ENCODE measurements around the gene DUSP3.

DUSP3 gene

DNA sequence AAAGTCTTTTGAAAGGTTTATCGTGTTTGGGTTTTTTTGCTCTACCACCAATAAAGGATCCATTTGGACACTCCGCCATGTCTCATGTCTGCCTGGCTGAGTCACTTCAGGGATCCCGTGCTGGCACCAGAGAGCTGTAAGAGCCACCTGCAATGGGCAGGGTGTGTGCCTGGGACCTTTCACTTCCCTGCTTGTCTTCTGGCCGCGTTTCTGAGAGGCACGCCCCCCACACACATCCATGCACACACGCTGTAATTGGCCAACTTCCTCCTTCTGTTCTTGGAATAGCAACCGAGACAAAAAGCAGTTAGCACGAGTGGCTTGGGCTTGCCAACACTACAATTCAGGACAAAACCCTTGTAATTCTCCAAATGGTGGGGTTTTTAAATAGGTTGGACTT lies 10.4 kb downstream of the DUSP3 start:
- DNase-seq, result no peak

DNA sequence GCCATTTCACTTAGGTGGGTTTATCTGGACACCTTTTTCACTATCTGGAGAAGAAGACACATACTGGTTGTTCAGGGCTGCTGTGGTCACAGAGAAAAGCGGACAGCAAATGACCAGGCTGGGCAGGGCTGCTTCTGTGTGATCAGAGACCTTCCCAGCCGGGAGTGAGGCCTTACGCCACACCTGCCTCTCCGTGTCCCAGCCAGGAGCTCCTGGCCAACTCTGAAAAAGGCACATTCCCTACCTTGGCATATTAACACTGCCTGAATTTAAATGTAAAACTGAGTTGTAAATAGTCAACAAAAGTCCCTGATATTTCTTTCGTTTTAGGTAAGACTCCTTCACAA lies 11.1 kb downstream of the DUSP3 start:
- no peak for DNase-seq

DNA sequence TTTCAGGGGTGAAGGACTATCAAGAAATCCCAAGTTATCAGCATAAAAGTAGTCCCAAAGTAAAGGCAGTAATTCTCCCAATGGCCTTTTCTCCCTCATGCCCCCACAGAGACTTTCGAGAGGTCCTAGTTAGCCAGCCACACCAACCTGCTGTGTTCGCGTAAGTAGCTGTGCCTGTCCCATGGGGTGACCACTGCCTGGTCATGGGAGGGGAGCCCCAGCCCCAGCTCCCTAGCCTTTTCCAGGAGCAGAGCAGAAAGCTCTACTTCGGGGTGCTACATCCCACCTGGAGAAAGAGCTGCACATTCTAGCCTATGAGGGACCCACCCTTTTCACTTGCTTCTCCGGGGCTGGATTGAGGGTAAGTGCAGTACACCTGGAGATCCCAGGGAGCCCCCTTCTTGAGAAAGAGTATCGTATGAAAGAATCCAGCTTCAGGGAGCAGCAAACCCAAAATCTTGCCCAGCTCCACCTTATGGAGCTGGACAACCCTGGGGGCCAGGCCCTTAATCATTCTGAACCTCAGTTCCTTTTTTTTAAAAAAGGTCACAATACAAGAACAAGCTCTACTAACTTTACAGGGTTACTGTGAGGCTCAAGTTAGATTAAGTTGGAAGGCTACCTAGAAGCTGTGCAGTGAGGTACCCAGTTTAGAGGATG lies 11.6 kb downstream of the DUSP3 start:
- DNase-seq, result no peak

DNA sequence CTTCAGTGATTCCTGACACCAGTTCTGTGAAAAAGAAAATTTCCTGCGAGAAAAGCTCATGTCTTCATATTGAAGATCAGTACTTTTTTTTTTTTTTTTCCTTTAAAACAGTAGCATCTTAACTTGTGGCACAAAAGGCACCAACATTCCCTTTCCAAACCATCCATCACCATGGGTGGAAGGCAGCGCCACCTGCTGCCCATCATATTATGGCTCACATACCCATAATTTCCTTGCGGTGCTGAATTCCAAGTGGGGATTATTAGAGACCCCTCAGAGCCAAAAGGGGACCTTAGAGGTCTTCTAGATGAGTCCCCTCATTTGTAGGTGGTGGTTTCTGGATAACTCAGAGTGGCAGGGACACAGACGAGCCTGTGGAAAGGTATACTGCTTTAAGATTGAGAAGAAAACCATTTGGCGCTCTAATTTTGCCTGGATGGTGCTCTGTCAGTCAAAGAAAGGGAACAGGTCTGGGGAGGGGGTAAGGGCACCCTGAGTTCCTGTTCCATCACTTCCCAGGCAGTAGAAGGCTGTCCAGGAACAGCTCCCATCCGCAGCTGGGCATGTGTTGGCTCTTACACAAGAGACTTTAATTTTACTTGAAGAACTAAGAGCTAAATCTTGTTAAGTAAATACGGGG lies 12.2 kb downstream of the DUSP3 start:
- DNase-seq, result peak in 1 of 2 experiments; percentile 38

DNA sequence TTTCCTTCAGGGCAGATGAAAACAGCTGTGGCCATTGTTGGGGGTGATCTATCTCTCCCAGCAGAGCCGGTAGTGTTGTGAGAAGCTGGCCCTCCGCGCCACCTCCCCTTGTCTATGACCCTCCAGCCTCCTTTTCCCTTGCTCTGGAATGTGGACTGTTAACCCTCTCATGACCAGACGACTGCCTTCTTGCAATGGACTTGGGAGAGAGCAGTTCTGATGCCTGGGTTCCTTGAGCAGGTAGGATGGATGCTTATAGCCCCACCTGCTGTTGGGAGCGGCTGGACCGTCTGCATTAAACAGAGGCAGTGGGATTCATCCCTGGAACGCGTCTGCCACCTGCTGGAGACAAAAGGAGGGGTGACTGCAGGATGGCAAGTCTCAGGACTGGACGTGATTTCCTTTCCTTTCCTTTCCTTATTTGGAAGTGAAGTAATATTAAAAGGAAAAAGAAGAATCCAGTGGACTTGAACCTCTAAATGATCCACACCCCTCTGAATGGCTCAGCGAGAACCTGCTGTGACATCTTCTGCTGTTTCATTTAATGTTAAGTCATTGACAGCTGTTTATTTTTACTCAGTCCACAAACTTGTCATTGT lies 18.4 kb downstream of the DUSP3 start:
- peak; percentile 66 to 86 for DNase-seq

DNA sequence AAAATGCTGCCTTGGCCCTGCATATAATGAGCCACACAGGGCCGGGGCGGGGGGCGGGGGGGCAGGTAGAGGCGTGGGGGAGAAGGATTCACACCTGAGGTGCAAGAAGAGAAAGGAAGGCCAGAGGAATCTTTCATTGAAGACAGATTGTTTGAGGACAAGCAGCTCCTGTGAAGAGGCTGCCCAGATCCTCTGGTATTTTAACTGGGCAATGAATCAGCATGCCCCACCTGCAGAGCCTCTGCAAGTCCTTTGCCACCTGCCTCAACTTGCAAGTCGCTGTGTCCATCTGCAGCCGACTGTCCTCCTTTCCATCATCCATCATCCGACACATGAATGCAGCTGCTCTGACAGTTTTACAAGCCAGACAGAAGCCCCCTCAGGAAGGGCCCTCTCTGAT lies 18.9 kb downstream of the DUSP3 start:
- DNase-seq, result no peak

DNA sequence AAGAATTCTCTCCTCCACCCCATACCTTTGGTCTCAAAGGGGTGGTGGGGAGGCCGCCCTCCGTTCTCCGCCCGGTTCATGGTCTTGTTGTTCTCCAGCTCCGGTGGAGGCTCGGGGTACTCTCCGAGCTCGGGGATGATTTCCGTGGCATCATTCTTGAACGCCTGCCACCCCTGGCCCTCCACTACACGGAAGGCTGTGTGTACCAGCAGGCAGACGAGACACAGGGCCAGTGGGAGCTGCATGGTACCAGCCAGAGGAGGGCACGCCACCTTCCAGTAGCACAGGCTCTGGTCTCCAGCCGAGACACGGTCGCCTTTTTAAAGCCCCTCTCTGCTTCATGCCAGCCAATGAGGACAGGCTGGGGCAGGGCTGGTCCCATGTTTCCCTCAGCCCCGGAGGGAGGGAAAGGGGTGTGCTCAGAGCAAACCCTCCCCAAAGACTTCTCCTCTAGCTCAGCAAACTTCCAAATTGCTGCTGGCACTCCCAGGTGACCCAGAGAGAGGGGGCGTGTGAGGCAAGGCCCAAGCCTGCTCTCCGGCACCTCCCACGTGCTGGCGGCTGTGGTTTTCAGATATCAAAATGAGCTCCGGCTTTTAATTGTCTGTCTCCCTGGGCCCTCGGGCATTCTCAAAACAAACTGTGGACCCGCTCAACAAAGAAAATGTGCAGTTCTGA lies 20.1 kb downstream of the DUSP3 start, which contains the start of gene SOST:
Gene SOST (minus strand): TSS at position 295 of the 678 bp plus-strand sequence. CDS start 50 bp downstream, at position 245.
- DNase-seq, result no peak

DNA sequence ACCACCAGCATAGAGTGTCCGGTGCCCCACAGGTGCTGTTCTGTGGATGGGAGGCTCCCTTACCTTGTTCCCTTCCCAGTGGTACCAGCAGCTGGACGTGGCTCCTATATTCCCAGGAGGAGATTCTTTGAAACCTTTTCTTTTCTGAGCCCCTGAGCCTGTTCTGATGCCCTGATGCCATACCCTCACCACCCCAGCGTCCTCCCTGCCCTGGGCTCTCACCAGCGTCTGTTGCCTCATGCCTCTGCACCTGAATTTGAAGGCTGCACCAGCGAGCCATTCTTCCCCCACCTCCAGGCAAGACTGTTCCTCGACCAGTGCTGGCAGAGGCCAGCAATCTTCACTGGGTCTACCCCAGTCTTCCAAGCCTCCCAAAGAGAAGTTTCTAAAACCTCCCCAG lies 20.7 kb downstream of the DUSP3 start:
- no peak for DNase-seq

DNA sequence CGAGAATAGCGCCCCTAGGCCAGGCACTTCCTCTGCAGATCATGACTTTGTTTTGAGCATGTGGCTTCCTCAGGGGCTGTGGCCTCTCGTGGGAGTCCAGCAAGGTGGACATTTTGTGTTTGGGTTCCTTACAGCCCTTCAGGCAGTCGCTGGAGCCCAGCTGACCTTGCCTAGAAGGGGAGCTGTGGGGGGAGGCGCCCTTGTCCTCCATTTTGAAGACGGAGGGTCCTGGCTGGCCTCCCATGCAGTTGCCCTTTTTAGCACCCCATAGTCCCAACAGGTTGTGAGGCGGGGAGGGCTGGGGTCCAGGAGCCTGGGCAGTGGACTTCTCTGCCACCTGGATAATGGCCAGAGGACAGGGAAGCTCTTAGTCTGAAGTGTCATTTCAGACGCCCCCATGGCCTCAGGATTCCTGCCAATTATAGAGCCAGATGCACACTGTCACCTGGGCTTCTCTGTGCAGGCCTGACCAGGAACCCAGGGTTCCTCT lies 21.6 kb downstream of the DUSP3 start:
- no peak for DNase-seq

DNA sequence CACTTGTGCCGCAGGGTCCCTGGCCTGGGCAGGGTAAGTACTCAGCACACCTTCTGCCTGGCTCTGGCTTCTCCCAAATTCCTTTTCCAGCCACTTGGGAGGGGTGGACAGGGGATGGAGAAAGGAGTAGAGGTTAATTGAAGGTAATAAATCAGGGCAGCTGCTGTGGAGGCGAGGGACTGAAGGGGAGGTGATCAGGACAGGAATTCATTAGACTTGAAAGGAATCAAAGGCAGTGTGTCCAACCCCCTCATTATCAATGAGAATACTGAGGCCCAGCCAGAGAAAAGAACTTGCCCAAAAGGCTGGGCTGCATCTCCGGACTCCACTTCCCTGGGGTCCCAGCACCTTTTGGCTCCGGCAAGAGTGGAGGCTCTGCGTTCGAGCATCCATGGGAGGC lies 22.6 kb downstream of the DUSP3 start:
- DNase-seq, result no peak

DNA sequence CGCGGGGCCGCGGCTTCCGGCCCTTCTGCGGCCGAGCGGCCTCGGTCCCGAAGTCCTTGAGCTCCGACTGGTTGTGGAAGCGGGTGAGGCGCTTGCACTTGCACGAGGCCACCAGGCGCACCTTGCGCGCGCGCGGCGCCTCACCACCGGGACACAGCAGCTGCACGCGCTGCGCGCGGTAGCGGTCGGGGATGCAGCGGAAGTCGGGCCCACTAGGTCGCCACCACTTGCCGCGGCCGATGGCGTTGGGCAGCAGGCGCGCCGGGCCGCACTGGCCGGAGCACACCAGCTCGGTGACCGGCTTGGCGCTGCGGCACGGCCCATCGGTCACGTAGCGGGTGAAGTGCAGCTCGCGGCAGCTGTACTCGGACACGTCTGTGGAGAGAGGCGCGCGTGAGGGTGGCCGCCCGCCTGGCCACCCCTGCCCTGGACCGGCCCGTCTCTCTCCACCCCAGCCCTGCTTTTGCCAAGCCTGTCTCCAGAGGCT lies 23.3 kb downstream of the DUSP3 start:
- DNase-seq, result no peak

DNA sequence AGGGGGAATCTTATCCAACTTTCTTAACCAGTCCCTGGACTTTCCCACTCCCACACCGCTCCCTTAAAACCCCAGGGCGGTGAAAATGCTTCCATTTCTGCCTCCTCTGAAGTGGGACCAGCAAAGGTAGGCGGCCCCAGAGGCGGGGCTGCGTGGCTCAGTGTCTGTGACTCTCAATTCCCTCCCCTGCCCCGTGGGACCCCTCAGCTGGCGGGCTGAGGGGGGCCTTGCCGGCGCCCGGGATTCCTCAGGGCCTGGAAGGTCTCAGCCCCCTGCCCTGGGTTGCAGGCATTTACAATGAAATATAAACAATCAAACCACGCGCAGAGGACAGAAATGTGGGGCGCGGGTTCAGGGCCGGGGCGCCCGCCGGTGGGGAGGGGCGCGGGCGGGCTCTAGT lies 23.8 kb downstream of the DUSP3 start:
- no peak for DNase-seq

DNA sequence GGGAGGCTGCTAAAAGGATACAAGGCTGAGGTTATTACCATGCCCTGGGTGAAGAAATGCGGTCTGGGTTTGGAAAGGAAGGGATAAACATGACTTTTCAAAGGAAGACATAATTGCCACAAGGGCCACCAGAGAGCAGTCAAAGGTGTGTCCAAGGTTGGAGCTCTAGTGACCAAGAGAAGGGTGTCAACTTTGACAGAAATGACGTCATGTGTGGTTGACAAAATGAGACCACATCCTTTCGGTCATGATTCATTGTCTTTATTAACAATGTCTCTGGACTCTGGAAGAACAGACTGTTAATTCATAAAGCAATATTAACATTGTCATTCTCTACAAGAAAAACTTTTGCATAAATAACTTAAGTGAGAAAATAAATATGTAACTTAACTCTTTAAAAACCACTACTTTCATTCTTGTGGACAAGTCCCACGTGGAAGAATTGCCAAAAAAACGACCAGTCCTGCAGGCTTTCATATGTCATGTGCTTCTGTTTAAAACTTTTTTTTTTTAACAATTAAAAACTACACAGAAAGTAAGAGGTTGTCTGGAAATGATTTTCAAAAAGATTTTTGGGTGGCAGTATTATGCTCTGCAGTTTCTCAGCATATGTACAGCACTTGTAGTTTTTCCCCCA lies 25.2 kb downstream of the DUSP3 start:
- no peak for DNase-seq

DNA sequence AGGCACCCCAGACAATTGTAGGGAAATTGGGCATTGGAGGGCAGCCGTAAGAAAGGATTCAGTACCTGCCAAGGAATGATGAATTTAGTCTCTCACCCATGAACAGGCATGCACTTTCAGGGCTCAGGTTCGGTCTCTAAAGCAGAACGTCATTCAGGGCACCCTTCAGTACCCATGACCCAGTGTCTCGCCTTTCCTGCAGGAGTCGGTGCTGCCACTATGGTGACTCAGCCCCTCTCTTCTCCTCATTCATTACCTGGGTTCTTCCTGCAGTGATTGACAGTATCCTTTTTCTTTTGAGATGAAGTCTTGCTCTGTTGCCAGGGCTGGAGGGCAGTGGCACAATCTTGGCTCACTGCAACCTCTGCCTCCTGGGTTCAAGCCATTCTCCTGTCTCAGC lies 28.6 kb downstream of the DUSP3 start:
- DNase-seq, result no peak

DNA sequence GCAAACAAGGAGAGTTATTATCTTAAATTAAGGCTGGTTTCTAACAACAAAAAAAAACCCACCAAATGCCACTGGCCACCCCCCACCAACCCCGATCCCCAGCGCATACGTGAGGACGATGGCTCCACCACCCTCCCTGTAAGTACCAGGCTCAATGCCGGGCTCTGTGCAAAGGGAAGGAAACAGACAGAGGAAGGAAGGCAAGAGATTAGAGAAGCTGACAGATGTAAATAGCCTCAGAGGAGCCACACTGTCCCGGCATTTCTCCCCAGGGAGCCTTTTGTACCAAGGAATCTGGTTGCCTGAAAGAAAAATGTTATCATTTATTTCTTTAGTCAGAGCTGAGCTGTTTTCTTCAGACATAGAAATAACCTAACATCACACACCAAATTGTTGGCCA lies 33.2 kb downstream of the DUSP3 start:
- no peak for DNase-seq

DNA sequence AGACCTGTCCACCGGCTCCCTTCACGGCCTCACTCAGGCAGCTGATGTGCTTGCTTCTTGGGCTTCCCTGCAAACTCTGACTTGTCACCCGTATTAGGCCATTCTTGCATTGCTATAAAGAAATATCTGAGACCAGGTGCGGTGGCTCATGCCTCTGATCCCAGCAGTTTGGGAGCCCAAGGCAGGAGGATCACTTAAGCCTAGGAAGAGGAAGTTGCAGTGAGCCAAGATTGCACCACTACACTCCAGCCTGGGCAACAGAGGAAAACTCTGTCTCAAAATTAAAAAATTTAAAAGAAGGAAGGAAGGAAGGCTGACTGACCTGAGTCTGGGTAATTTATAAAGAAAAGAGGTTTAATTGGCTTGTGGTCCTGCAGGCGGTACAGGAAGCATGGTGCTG lies 37.1 kb downstream of the DUSP3 start:
- DNase-seq, result no peak

DNA sequence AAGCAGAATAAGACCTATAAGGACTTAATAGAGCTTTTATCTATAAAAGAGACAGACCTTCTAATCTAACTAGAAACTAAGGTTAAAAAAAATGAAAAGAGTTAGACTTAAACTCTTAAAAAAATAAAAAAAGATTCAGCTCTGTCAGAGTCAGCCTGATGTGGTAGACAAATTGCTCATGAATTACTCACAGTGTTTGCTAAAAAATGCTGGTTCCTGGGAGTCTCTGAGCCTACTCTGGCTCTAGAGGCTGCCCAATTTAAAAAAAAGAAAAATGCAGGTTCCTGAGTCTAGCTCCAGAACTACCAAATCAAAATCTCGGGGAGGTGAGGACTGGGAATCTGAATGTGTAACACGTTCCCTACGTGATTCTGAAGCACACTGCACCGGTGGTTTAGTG lies 38.2 kb downstream of the DUSP3 start:
- DNase-seq, result no peak

DNA sequence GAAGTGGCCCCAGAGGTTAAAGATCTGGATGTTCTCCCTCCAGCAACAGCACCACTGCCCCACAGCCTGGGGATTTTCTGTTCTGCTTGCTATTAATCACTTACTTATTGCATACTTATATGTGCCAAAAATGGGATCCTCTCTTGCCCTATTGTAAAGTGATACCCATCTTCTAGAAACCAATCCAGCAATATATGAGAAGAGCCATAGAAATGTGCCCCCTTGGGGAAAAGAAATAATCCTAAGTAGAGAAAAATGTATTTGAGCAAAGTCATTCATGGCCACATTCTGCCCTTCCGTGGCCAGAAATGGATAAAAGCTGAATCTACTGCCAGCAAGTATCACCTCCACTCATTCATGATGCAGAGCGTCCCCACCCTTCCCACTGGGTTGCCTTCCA lies 41.1 kb downstream of the DUSP3 start:
- no peak for DNase-seq

DNA sequence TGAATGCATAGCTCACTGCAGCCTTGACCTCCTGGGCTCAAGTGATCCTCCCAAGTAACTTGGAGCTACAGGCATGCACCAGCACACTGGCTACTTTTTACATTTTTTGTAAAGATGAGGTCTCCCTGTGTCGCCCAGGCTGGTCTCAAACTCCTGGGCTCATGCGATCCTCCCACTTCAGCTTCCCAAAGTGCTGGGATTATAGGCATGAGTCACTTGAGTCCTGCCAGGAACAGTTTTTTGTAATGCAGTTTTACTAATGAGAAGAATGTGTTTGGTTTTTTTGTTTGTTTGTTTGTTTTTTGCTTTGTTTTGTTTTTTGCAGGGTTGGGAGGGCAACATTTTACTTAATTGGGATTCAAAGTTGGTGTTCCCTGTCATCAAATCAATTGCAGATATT lies 42.4 kb downstream of the DUSP3 start:
- no peak for DNase-seq

DNA sequence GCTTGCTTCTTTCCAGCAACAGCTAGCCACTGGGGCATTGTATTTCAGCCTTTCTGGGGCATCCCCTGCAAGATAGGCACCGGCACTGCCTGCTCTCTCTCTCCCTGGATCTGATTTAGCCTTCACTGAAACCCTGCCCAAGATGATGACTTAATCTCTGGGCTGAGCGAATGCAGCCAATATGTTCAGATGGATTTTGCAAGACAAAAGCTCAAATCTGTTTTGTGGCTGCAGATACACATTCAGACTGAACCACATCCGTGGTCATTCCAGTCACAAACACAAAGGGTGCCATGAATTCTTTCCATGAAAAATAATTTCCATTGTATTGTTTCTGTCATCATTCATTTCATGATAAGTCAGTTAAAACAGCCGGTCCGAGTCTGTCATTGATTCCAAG lies 44.4 kb downstream of the DUSP3 start:
- no peak for DNase-seq

DNA sequence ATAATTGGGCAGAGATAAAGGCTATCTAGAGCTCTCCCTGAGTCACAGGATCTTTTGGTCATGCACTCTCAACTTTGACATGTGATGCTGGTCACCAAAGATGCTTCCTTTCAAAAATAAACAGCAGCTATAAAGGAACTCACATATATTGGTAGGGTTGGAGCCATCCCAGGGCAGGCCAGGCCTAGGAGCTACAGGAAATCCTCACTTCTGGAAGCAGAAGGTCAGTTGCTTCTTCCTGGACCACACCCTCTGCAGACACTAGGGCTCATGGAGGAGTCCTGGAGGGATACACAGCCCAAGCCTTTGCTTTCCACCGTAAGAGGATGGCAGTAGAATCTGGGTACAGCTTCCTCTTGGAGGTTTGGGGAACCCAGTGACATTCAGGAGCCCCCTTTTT lies 44.8 kb downstream of the DUSP3 start:
- DNase-seq, result no peak

DNA sequence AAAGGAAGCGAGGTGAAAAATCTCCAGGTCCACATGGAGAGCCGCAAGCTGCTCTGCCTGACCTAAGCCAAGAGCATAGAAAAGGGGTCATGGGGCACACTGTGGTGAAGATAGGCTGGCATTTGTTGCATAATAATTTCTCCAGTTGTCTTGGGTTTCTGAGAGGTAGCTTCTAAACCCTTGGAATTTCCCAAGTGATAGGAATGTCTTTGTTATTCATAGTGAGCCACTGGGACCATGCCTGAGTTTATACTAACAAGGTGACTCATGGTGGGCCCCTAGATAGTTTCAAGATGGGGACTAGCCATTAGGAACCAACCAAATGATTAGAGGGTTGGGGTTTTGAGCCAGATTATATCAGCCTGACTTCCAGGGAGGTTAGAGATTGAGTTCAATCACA lies 45.8 kb downstream of the DUSP3 start:
- peak in 1 of 2 experiments; percentile 2 for DNase-seq

DNA sequence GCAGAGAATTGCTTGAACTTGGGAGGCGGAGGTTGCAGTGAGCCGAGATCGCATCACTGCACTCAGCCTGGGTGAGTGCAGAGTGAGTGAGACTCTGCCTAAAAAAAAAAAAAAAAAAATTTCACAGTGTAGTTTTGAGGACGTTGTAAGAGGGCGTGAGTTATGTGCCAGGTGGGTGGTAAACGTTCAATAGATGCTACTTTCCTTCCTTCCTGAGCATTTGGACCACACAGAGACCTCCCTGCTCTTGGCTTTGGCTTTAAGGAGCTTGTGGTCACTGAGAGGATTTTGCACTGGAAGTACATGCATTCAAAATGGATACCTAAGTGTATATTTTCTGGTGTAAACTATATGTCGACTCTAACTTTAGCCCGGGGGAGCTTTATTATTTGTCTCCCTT lies 50.7 kb downstream of the DUSP3 start:
- no peak for DNase-seq

All from SW 1271 (cell line).